A549 treated with Hydrocortisone at 1 μM for 4 hours (cell line): ENCODE results near the gene OR14J1. TPM values are rescaled to one million over a fixed set of nuclear protein-coding genes. Genes with fewer than 3 reads are reported as not detected.

ENCODE experiments used
- total RNA-seq: library from RNA; stranded (reverse); fragments of 200-300 nt; extraction: Qiagen RNA extraction; gene quantifications from 5 replicates; pipeline ENCODE4 v1.2.3, GENCODE V29; 2022

Gene OR14J1
- total RNA-seq = not detected in 5 replicates

GRCh38 chr6:29301316-29301715 is at the start of gene OR14J1:
Gene OR14J1 (plus strand): TSS chr6:29301701. CDS start chr6:29306690, 4,989 bp downstream.

Other genes starting within 250 kb of the OR14J1 start
- not detected in 5 replicates for gene OR2B3, start 214.4 kb upstream of the OR14J1 start, total RNA-seq
- not detected in 5 replicates for gene OR2J1, start 202.2 kb upstream of the OR14J1 start, total RNA-seq
- gene OR2J3, start 193.6 kb upstream of the OR14J1 start, total RNA-seq = not detected in 5 replicates
- not detected in 5 replicates for gene OR2J2, start 130.8 kb upstream of the OR14J1 start, total RNA-seq
- gene OR5V1, start 67.2 kb downstream of the OR14J1 start, total RNA-seq = not detected in 5 replicates
- not detected in 5 replicates for gene OR12D3, start 73.6 kb downstream of the OR14J1 start, total RNA-seq
- not detected in 5 replicates for gene OR12D2, start 93.9 kb downstream of the OR14J1 start, total RNA-seq
- gene OR12D1, start 113.2 kb downstream of the OR14J1 start, total RNA-seq = not detected in 5 replicates
- gene OR10C1, start 137.6 kb downstream of the OR14J1 start, total RNA-seq = not detected in 5 replicates
- not detected in 5 replicates for gene OR11A1, start 155.4 kb downstream of the OR14J1 start, total RNA-seq
- not detected in 5 replicates for gene OR2H1, start 155.5 kb downstream of the OR14J1 start, total RNA-seq
- not detected in 5 replicates for gene MAS1L, start 186.3 kb downstream of the OR14J1 start, total RNA-seq